Astrocyte (in vitro differentiated cells and primary cell): ENCODE measurements around the gene PDGFC. TPM values are rescaled to one million over a fixed set of nuclear protein-coding genes. Genes with fewer than 3 reads are reported as not detected.
A peak's percentile ranks its signal among the peaks of the same experiment; 100 is the strongest.

Experiments
- DNase-seq: peaks from one replicate; pipeline ENCODE4 v3.0.0-alpha.2; 2010; ENCODE audit warnings: low read depth
- FAIRE-seq: peaks from 2 replicates; lab custom pipeline; 2011; peaks lifted over from hg19 to GRCh38; lab: Jason Lieb, UNC
- H2AFZ ChIP-seq: 2 replicates; pipeline ENCODE4 v1.6.0; 2012; ENCODE audit warnings: low read depth, low read length, inconsistent platforms
- H3K27ac ChIP-seq: 2 replicates; pipeline ENCODE4 v1.5.1; 2011; ENCODE audit warnings: low read depth, low read length, inconsistent platforms
- H3K27me3 ChIP-seq: 2 replicates; pipeline ENCODE4 v1.6.0; 2011; ENCODE audit warnings: low read length, inconsistent platforms; ENCODE audit not compliant: insufficient read depth
- H3K36me3 ChIP-seq: 2 replicates; pipeline ENCODE4 v1.5.1; 2011; ENCODE audit warnings: low read length, inconsistent platforms; ENCODE audit not compliant: insufficient read depth
- H3K4me1 ChIP-seq: 2 replicates; pipeline ENCODE4 v1.5.1; 2011; ENCODE audit warnings: low read length, inconsistent platforms; ENCODE audit not compliant: insufficient read depth
- H3K4me2 ChIP-seq: 2 replicates; pipeline ENCODE4 v1.6.0; 2012; ENCODE audit warnings: low read length, inconsistent platforms
- H3K4me3 ChIP-seq: 2 replicates; pipeline ENCODE4 v1.5.1; 2011; ENCODE audit warnings: low read depth, mild to moderate bottlenecking, low read length, inconsistent platforms; ENCODE audit not compliant: insufficient read depth
- H3K79me2 ChIP-seq: 2 replicates; pipeline ENCODE4 v1.6.0; 2012; ENCODE audit warnings: mild to moderate bottlenecking, low read length, inconsistent platforms; ENCODE audit not compliant: insufficient read depth
- H3K9ac ChIP-seq: 2 replicates; pipeline ENCODE4 v1.6.0; 2012; ENCODE audit warnings: mild to moderate bottlenecking, low read length, inconsistent platforms
- H3K9me3 ChIP-seq: 2 replicates; pipeline ENCODE4 v1.5.1; 2012; ENCODE audit warnings: low read depth, mild to moderate bottlenecking, low read length, inconsistent platforms; ENCODE audit not compliant: insufficient read depth
- H4K20me1 ChIP-seq: 2 replicates; pipeline ENCODE4 v1.6.0; 2012; ENCODE audit warnings: low read length, inconsistent platforms; ENCODE audit not compliant: insufficient read depth
- H3K27ac Mint-ChIP-seq: one replicate; pipeline ENCODE4 v1.8.0; 2021; ENCODE audit warnings: mild to moderate bottlenecking, mixed read lengths; ENCODE audit not compliant: unreplicated experiment
- H3K27me3 Mint-ChIP-seq: one replicate; pipeline ENCODE4 v1.8.0; 2021; ENCODE audit warnings: low read depth, mixed read lengths; ENCODE audit not compliant: unreplicated experiment
- H3K36me3 Mint-ChIP-seq: one replicate; pipeline ENCODE4 v1.8.0; 2021; ENCODE audit warnings: low read depth, mixed read lengths; ENCODE audit not compliant: unreplicated experiment
- H3K4me1 Mint-ChIP-seq: one replicate; pipeline ENCODE4 v1.8.0; 2021; ENCODE audit warnings: low read depth, mixed read lengths; ENCODE audit not compliant: unreplicated experiment
- H3K4me3 Mint-ChIP-seq: one replicate; pipeline ENCODE4 v1.8.0; 2021; ENCODE audit warnings: mild to moderate bottlenecking, moderate library complexity, mixed read lengths; ENCODE audit not compliant: unreplicated experiment
- H3K9me3 Mint-ChIP-seq: one replicate; pipeline ENCODE4 v1.8.0; 2021; ENCODE audit warnings: mild to moderate bottlenecking, mixed read lengths; ENCODE audit not compliant: unreplicated experiment
- CTCF ChIP-seq: IDR thresholded peaks from 2 replicates; pipeline ENCODE4 v1.5.1; 2011; ENCODE audit warnings: low read depth, mild to moderate bottlenecking, inconsistent platforms, low read length, moderate library complexity; ENCODE audit not compliant: insufficient read depth
- EZH2 ChIP-seq: IDR thresholded peaks from 2 replicates; pipeline ENCODE4 v1.6.1; 2012; ENCODE audit warnings: mild to moderate bottlenecking, low read length, inconsistent platforms; ENCODE audit not compliant: insufficient read depth
- total RNA-seq: library from RNA; stranded (reverse); gene quantifications from 2 replicates; pipeline ENCODE4 v1.2.1, GENCODE V29; 2021

Gene PDGFC
- total RNA-seq, 1 donor from 2014 or later, result 167 TPM

DNA sequence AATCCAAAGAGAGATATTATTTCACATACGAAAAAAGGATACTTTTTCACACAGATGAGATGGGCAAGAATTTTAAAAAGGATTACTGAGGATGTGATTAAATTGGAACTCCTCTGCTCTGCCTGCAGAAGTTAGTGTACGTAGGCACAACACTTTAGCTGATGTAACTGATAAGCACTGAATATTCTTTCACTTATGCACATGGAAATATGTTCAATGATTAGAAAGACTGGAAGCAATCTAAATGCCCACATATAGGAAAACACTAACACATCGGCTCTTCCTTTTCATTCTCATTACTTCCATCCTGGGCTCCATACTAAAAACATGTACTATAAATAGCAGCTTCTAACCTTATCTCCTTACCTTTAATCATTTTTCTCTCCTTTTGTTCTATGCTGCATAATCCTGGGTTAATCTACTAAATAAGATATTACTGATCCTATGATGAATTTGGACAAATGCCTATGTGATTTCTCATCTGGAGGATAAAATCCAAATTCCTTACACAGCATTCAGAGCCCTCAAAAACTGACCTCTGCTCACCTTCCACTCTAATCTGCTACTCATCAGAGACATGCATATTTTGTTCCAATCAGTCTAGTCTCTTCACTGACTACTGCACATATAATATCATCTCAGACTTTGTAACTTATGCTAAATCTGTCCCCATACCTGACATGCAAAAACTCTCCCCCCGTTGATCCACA lies 197.8 kb downstream of the PDGFC start:
- peak; percentile 72 for FAIRE-seq
- H3K4me1 ChIP-seq, result peaks cover 58% of the 10 kb centered on the region
- no peaks in the 10 kb centered on the region for H3K27me3 ChIP-seq
- peak overlapping the region; percentile 43 for H3K4me3 ChIP-seq
- H4K20me1 ChIP-seq, result no peaks in the 10 kb centered on the region
- H3K4me1 Mint-ChIP-seq, result peaks cover 69% of the 10 kb centered on the region
- H3K36me3 ChIP-seq, result no peaks in the 10 kb centered on the region
- no peaks in the 10 kb centered on the region for H3K9me3 ChIP-seq
- H3K9ac ChIP-seq, result peak overlapping the region; percentile 88
- H3K9me3 Mint-ChIP-seq, result no peaks in the 10 kb centered on the region
- DNase-seq, result peak; percentile 81
- H3K27ac Mint-ChIP-seq, result peak overlapping the region; percentile 96
- no peak for TF ChIP-seq EZH2
- TF ChIP-seq CTCF, result no peak
- peaks cover 20% of the 10 kb centered on the region for H3K79me2 ChIP-seq
- peak overlapping the region; percentile 99 for H3K27ac ChIP-seq
- H3K36me3 Mint-ChIP-seq, result peaks cover 5% of the 10 kb centered on the region
- peak overlapping the region; percentile 83 for H3K4me2 ChIP-seq
- H2AFZ ChIP-seq, result peak overlapping the region; percentile 15
- H3K4me3 Mint-ChIP-seq, result peak overlapping the region; percentile 31
- no peaks in the 10 kb centered on the region for H3K27me3 Mint-ChIP-seq

GRCh38 chr4:156771171-156771837 lies 200.3 kb downstream of the PDGFC start:
- Mint-ChIP-seq H3K4me3 (peak overlapping the region; percentile 27), H3K4me1 (peaks cover 61% of the 10 kb centered on the region), H3K27ac (peak overlapping the region; percentile 89), H3K36me3 (peaks cover 17% of the 10 kb centered on the region), H3K9me3 (no peaks in the 10 kb centered on the region), H3K27me3 (no peaks in the 10 kb centered on the region)
- no peak overlapping the region for H3K4me3 ChIP-seq
- TF ChIP-seq CTCF (no peak), EZH2 (no peak)
- H3K9ac ChIP-seq, result peak overlapping the region; percentile 34
- H3K27me3 ChIP-seq, result no peaks in the 10 kb centered on the region
- no peaks in the 10 kb centered on the region for H4K20me1 ChIP-seq
- FAIRE-seq (peak; percentile 97), DNase-seq (peak; percentile 82)
- no peaks in the 10 kb centered on the region for H3K9me3 ChIP-seq
- H3K27ac ChIP-seq, result peak overlapping the region; percentile 99
- no peak overlapping the region for H2AFZ ChIP-seq
- peak overlapping the region; percentile 60 for H3K4me2 ChIP-seq
- peaks cover 47% of the 10 kb centered on the region for H3K4me1 ChIP-seq
- peaks cover 12% of the 10 kb centered on the region for H3K79me2 ChIP-seq
- H3K36me3 ChIP-seq, result peaks cover 9% of the 10 kb centered on the region
